Vagina (tissue), 2 donors: ENCODE data around the gene SLC17A9. TPM values are rescaled to one million over a fixed set of nuclear protein-coding genes. Genes with fewer than 3 reads are reported as not detected.

Source experiments
- DNase-seq, 2 donors: peaks; one replicate each; pipeline ENCODE4 v3.0.0-alpha.2; 2017; ENCODE audit errors: extremely low spot score in 2 of 2
- H3K27ac ChIP-seq: fragments of 200-600 bp; sonication (generic); one replicate; pipeline ENCODE4 v1.5.1; 2019
- H3K27me3 ChIP-seq: fragments of 200-600 bp; sonication (generic); one replicate; pipeline ENCODE4 v1.5.1; 2019
- H3K36me3 ChIP-seq, 2 donors: fragments of 200-600 bp; sonication (generic); one replicate each; pipeline ENCODE4 v1.5.1; 2017 to 2019
- H3K4me1 ChIP-seq: fragments of 200-600 bp; sonication (generic); one replicate; pipeline ENCODE4 v1.5.1; 2019
- H3K4me3 ChIP-seq, 2 donors: fragments of 200-600 bp; sonication (generic); 1 replicate in 1 of 2; 2 replicates in 1 of 2; pipeline ENCODE4 v1.5.1; 2016 to 2019
- H3K9me3 ChIP-seq: fragments of 200-600 bp; sonication (generic); one replicate; pipeline ENCODE4 v1.5.1; 2019
- POLR2A ChIP-seq, 2 donors: fragments of 450-650 bp; IDR thresholded peaks; one replicate each; pipeline ENCODE4 v1.6.1; 2017; ENCODE audit warnings: antibody characterized with exemption in 2 of 2, mild to moderate bottlenecking in 2 of 2, moderate library complexity in 2 of 2
- POLR2AphosphoS5 ChIP-seq, 2 donors: sonication (generic); formaldehyde crosslinking; IDR thresholded peaks; one replicate each; pipeline ENCODE4 v1.9.0; 2017; ENCODE audit warnings: antibody characterized with exemption in 2 of 2, mild to moderate bottlenecking in 2 of 2, low read depth in 1 of 2; ENCODE audit not compliant: insufficient read depth in 1 of 2
- intact Hi-C: fragments of 100-400 bp; cut with DNase I; formaldehyde crosslinking; loops from one replicate; pipeline ENCODE4 v1.15.1; 2023
- total RNA-seq: library from RNA; depleted of rRNA; stranded (reverse); fragments of >200 nt; gene quantifications from one replicate; pipeline ENCODE4 v1.2.3, GENCODE V29; 2016
- TF ChIP-seq, protein P1 (sequence below), 3 experiments: fragments of 450-650 bp in 2 of 3; fragments of 200-600 bp in 1 of 3; sonication (generic) in 1 of 3; IDR thresholded peaks; one replicate each; pipeline ENCODE4 v1.5.1; 2017 to 2019; ENCODE audit warnings: antibody characterized with exemption in 3 of 3, mild to moderate bottlenecking in 2 of 3, moderate library complexity in 2 of 3

SLC17A9 gene
- total RNA-seq, 1 donor from 2014 or later, result 2.5 TPM

DNA sequence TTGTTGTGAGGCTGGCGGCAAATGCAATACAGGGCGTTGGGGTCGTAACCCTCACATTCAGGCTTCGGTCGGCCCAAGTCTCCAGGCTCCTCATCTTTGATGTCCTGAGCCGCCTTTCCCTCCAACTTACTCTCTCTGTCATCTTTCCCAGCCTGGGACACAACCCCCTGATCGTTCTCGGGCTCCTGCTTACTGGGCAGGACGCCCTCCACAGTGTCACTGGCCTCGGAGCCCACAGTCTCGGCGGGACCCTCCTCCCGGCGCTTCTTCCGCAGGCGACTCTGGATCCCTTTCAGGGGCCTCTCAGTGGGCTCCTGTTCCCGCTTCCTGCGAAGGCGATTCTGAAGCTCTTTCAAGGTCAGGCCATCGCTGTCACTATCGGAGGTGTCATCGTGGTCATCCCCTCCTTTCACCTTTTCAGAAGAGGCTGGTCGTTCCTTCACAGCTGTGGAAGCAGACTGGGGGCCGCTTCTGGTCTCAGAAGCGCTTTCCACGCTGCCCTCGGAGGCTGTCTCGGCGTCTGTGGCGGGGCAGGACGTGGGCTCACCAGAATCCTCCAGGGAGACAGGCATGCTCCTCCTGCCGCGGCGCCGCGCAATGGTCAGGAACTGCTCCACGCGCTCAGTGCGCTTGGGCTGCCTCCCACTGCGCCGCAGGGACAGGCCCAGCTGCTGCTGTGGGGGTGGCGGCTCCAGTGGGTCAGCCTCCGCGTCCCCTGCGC lies 41.6 kb upstream of the SLC17A9 start:
- H3K36me3 ChIP-seq, result peaks cover 0 to 71% of the 10 kb centered on the region in 2 donors
- H3K4me1 ChIP-seq, result peaks cover 31% of the 10 kb centered on the region
- H3K9me3 ChIP-seq, result no peaks in the 10 kb centered on the region
- no peaks in the 10 kb centered on the region for H3K27me3 ChIP-seq
- DNase-seq, result no peak
- TF ChIP-seq, protein P1, sequence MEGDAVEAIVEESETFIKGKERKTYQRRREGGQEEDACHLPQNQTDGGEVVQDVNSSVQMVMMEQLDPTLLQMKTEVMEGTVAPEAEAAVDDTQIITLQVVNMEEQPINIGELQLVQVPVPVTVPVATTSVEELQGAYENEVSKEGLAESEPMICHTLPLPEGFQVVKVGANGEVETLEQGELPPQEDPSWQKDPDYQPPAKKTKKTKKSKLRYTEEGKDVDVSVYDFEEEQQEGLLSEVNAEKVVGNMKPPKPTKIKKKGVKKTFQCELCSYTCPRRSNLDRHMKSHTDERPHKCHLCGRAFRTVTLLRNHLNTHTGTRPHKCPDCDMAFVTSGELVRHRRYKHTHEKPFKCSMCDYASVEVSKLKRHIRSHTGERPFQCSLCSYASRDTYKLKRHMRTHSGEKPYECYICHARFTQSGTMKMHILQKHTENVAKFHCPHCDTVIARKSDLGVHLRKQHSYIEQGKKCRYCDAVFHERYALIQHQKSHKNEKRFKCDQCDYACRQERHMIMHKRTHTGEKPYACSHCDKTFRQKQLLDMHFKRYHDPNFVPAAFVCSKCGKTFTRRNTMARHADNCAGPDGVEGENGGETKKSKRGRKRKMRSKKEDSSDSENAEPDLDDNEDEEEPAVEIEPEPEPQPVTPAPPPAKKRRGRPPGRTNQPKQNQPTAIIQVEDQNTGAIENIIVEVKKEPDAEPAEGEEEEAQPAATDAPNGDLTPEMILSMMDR (IDR thresholded peaks at IDR 0.05), result no peak
- intact Hi-C loops, result no loop called here
- no peak overlapping the region for H3K4me3 ChIP-seq
- H3K27ac ChIP-seq, result no peak overlapping the region

DNA sequence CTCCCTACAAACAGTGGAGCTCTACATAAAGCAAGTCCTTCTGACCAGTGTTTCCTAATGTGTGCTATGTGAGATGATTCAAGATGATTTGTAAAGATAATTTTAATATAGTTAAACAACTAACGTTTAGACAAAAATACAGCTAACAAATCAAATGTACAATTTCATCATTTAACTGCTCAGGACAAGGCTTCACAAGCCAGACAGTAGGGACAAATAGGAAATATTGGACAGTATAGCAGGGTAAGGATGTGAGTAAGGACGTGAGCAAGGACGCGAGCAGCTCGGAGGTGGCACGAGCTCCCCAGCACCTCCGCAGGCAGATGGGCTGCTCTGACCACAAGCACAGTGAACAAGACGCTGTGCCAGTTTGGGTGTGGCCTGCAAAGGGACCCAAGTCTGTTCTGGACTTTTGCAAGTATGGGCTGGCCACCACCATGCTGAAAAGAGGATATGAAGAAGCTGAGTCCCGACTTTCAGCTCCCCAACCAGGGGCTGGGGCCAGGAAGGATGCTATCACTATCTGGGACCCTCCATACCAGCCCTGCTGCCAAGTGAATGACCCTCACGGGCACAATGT lies 40.7 kb upstream of the SLC17A9 start:
- DNase-seq, result no peak
- Histone ChIP-seq H3K27me3 (no peaks in the 10 kb centered on the region), H3K9me3 (no peaks in the 10 kb centered on the region), H3K36me3 (peaks cover 0 to 63% of the 10 kb centered on the region in 2 donors), H3K4me1 (peaks cover 39% of the 10 kb centered on the region), H3K4me3 (no peak overlapping the region), H3K27ac (no peak overlapping the region)
- TF ChIP-seq, protein P1 (IDR thresholded peaks at IDR 0.05), result no peak
- no peak for TF ChIP-seq POLR2A (IDR thresholded peaks at IDR 0.05)
- TF ChIP-seq POLR2AphosphoS5 (IDR thresholded peaks at IDR 0.05; ENCODE audit: insufficient read depth in 1 of 2, low read depth in 1 of 2), result no peak
- intact Hi-C loops, result no loop called here

DNA sequence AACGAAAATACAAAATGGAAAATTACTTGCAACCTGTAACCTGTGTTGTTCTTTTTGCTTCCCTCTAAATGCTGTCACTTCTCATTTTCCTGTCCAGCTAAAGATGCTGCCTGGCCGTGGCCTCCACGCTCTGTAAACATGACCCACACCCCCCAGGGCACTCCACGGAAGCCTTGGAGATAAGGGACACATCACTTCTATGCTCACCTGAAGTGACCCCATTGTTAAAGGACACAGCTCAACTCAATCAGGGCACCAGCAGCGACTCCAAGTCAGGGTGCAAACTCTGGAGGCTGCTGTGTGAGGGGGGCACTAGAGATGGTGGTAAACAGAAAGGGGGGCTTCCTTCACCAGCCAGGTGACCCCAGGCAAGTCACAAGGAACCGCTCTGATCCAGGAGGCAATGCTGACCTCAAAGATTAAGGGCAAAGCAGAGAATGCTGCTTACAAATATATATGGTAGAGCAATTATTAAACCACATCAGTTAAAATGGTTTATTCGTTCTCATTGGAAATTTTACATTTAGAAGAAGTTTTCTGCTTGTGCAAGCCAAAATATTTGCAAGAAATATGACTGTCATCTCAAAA lies 39.4 kb upstream of the SLC17A9 start:
- TF ChIP-seq POLR2A (IDR thresholded peaks at IDR 0.05), result no peak
- TF ChIP-seq, protein P1 (IDR thresholded peaks at IDR 0.05), result no peak
- TF ChIP-seq POLR2AphosphoS5 (IDR thresholded peaks at IDR 0.05; ENCODE audit: insufficient read depth in 1 of 2, low read depth in 1 of 2), result no peak
- Histone ChIP-seq H3K4me3 (no peak overlapping the region), H3K27me3 (no peaks in the 10 kb centered on the region), H3K4me1 (peaks cover 53% of the 10 kb centered on the region), H3K36me3 (peaks cover 0 to 49% of the 10 kb centered on the region in 2 donors), H3K27ac (no peak overlapping the region), H3K9me3 (no peaks in the 10 kb centered on the region)
- DNase-seq, result no peak
- intact Hi-C loops, result no loop called here

DNA sequence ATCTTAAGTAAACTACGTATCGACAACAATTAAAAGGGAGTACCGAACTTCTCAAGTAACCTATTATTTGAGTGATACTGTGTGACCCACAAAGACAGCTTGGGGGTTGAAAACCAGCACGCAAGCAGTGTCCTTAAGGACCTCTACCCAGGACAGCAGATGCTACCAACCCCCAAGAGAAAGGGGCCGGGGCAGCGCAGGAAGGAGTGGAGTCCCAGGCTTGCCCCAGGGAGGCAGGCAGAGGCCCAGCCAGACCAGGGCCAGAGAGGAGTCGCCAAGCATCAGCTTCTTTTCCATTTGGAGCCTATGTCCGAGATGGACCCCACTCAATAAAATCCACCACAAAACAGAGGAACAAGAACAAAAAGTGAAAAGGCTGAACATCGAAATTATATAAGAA lies 38.1 kb upstream of the SLC17A9 start:
- Histone ChIP-seq H3K4me1 (peaks cover 66% of the 10 kb centered on the region), H3K27ac (no peak overlapping the region), H3K36me3 (peaks cover 0 to 36% of the 10 kb centered on the region in 2 donors), H3K4me3 (no peak overlapping the region), H3K27me3 (no peaks in the 10 kb centered on the region), H3K9me3 (no peaks in the 10 kb centered on the region)
- TF ChIP-seq, protein P1 (IDR thresholded peaks at IDR 0.05), result no peak
- TF ChIP-seq POLR2A (IDR thresholded peaks at IDR 0.05) (no peak), POLR2AphosphoS5 (IDR thresholded peaks at IDR 0.05; ENCODE audit: insufficient read depth in 1 of 2, low read depth in 1 of 2) (no peak)
- no peak for DNase-seq
- intact Hi-C loops, result no loop called here

DNA sequence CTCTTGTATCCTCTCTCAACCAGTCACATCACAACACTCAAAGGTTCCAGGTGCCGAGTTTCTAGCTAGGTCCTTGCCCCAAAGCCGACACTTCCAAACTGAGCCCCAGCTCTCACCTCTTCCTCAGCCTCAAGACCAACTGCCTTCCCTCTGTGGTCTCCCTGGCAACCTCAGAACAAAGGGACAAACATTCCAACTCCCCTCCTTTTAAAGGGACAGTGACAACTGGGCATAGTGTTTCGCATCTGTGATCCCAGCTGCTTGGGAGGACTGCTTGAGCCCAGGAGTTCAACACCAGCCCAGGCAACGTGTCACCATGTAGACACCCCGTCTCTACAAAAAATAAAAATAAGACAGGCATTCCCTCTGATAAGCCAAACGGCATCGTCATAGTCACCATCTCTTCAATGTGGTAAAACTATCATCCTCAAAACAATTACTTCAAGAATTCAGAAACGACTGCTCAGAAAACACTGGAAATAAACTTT lies 37.5 kb upstream of the SLC17A9 start:
- H3K27me3 ChIP-seq, result no peaks in the 10 kb centered on the region
- no peak overlapping the region for H3K4me3 ChIP-seq
- DNase-seq, result no peak
- no peak overlapping the region for H3K27ac ChIP-seq
- TF ChIP-seq POLR2AphosphoS5 (IDR thresholded peaks at IDR 0.05; ENCODE audit: insufficient read depth in 1 of 2, low read depth in 1 of 2) (no peak), POLR2A (IDR thresholded peaks at IDR 0.05) (no peak)
- TF ChIP-seq, protein P1 (IDR thresholded peaks at IDR 0.05), result no peak
- intact Hi-C loops, result no loop called here
- no peaks in the 10 kb centered on the region for H3K9me3 ChIP-seq
- H3K36me3 ChIP-seq, result peaks cover 0 to 30% of the 10 kb centered on the region in 2 donors
- H3K4me1 ChIP-seq, result peaks cover 71% of the 10 kb centered on the region
